Gastrocnemius medialis (tissue), 4 donors: ENCODE data around the gene RALGAPA2. TPM values are rescaled to one million over a fixed set of nuclear protein-coding genes. Genes with fewer than 3 reads are reported as not detected.
"Not testable (repeated sequence)": the region's sequence is repeated elsewhere in the genome, so short reads cannot be mapped to it uniquely, and the experiment has no call there.

Experiments
- ATAC-seq, 2 donors: fragments of 150-250 bp; one replicate each; pipeline ENCODE4 v1.9.1; 2016
- DNase-seq, 2 donors: peaks; one replicate each; pipeline ENCODE4 v3.0.0-alpha.2; 2019
- H3K27ac ChIP-seq, 4 donors: fragments of 200-600 bp; sonication (generic); 1 replicate in 1 of 4; 2 replicates in 3 of 4; pipeline ENCODE4 v1.5.1; 2016 to 2018; ENCODE audit warnings: mild to moderate bottlenecking in 2 of 4, moderate library complexity in 1 of 4
- H3K27me3 ChIP-seq, 3 donors: fragments of 200-600 bp; sonication (generic) in 2 of 3; 1 replicate in 1 of 3; 2 replicates in 2 of 3; pipeline versions ENCODE4 v1.5.1 to v1.6.0; 2016 to 2019; ENCODE audit warnings: mild to moderate bottlenecking in 1 of 3, moderate library complexity in 1 of 3
- H3K36me3 ChIP-seq, 2 donors: fragments of 200-600 bp; sonication (generic) in 1 of 2; one replicate each; pipeline ENCODE4 v1.5.1; 2017 to 2018
- H3K4me1 ChIP-seq, 2 donors: fragments of 200-600 bp; sonication (generic) in 1 of 2; one replicate each; pipeline ENCODE4 v1.5.1; 2016 to 2017; ENCODE audit warnings: mild to moderate bottlenecking in 2 of 2
- H3K4me3 ChIP-seq, 4 donors: fragments of 200-600 bp; sonication (generic) in 3 of 4; 1 replicate in 1 of 4; 2 replicates in 3 of 4; pipeline ENCODE4 v1.5.1; 2016 to 2019; ENCODE audit warnings: mild to moderate bottlenecking in 2 of 4
- H3K9me3 ChIP-seq, 3 donors: fragments of 200-600 bp; sonication (generic) in 2 of 3; 1 replicate in 1 of 3; 2 replicates in 2 of 3; pipeline ENCODE4 v1.5.1; 2016 to 2019
- POLR2A ChIP-seq, 2 donors: fragments of 450-650 bp; IDR thresholded peaks; one replicate each; pipeline ENCODE4 v1.6.1; 2017; ENCODE audit warnings: antibody characterized with exemption in 2 of 2, mild to moderate bottlenecking in 2 of 2, moderate library complexity in 2 of 2
- in situ Hi-C, 4 donors: fragments of 200-750 bp; cut with MboI; loops; one replicate each; pipeline versions ENCODE4 v1.15.0 to v1.8.0; 2017; ENCODE audit warnings: low sequenced_read_pairs in 4 of 4
- intact Hi-C: fragments of 100-400 bp; cut with DNase I; formaldehyde crosslinking; loops from one replicate; pipeline ENCODE4 v1.15.1; 2023; ENCODE audit warnings: low total_unique reads
- total RNA-seq, 4 donors: library from RNA; depleted of rRNA; stranded (reverse); fragments of >200 nt; gene quantifications; one replicate each; pipeline versions ENCODE4 v1.1.0 to v1.2.3, GENCODE V29; 2016
- TF ChIP-seq, protein P1 (sequence below), 5 experiments: fragments of 450-650 bp in 3 of 5; fragments of 200-600 bp in 2 of 5; sonication (generic) in 2 of 5; IDR thresholded peaks in 4 of 5; conservative IDR thresholded peaks in 1 of 5; 1 replicate in 4 of 5; 2 replicates in 1 of 5; pipeline ENCODE4 v1.5.1; 2016 to 2019; ENCODE audit warnings: antibody characterized with exemption in 5 of 5, mild to moderate bottlenecking in 3 of 5, moderate library complexity in 3 of 5

The RALGAPA2 gene
- total RNA-seq, 4 donors from 2014 or later = 43.2 to 56.9 (median 52.0) TPM

DNA sequence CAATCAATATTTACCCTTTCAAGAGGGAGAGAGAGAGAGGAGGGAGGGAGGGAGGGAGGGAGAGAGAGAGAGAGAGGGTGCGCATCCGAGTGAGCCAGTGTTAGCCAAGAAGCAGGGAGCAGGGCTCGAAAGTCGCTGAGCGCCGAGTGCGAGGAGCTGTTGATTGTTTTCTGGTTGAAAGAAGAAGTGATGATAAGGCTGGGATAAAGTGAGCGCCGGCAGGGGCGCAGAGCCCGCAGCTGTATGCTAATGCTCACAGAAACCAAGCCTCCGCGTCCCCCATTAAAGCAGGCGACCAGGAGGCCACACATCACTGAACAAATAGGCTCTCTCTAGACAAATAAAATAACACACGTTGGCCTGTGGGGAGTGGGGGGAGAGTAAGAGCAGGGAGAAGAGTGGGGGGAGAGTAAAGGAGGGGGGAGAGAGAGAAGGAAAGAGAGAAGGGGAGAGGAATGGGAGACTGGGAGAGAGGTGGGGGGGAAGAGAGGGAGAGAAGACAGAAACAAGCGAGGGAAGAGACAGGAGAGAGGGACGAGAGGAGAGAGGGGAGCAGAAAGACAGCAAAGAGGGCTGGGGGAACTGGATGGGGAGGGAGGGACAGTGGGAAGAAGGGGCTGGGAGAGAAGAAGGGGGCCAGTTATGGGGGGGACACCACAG, 349.5 kb downstream of the RALGAPA2 start:
- H3K4me1 ChIP-seq = peaks cover 3 to 8% of the 10 kb centered on the region in 2 donors
- DNase-seq (no peak), ATAC-seq (no peak)
- H3K4me3 ChIP-seq = no peak overlapping the region
- intact Hi-C loops = no loop called here
- H3K27ac ChIP-seq = no peak overlapping the region
- peaks cover 49 to 56% (median 53%) of the 10 kb centered on the region in 3 donors for H3K27me3 ChIP-seq
- TF ChIP-seq POLR2A (IDR thresholded peaks at IDR 0.05) = no peak
- TF ChIP-seq, protein P1, sequence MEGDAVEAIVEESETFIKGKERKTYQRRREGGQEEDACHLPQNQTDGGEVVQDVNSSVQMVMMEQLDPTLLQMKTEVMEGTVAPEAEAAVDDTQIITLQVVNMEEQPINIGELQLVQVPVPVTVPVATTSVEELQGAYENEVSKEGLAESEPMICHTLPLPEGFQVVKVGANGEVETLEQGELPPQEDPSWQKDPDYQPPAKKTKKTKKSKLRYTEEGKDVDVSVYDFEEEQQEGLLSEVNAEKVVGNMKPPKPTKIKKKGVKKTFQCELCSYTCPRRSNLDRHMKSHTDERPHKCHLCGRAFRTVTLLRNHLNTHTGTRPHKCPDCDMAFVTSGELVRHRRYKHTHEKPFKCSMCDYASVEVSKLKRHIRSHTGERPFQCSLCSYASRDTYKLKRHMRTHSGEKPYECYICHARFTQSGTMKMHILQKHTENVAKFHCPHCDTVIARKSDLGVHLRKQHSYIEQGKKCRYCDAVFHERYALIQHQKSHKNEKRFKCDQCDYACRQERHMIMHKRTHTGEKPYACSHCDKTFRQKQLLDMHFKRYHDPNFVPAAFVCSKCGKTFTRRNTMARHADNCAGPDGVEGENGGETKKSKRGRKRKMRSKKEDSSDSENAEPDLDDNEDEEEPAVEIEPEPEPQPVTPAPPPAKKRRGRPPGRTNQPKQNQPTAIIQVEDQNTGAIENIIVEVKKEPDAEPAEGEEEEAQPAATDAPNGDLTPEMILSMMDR (IDR thresholded peaks at IDR 0.05 in 4 of 5, conservative IDR thresholded peaks at IDR 0.05 in 1 of 5) = no peak
- in situ Hi-C loops = no loop called here
- no peaks in the 10 kb centered on the region for H3K36me3 ChIP-seq
- no peaks in the 10 kb centered on the region for H3K9me3 ChIP-seq

- intact Hi-C loops = loop anchor here (2.0 kb wide), 1 partner anchor 208 kb away; no protein-coding TSS in a partner anchor
- DNase-seq = no peak
- no peaks in the 10 kb centered on the region for H3K36me3 ChIP-seq
- peak; percentile 63 to 69 for ATAC-seq
- in situ Hi-C loops = no loop called here
- H3K9me3 ChIP-seq = no peaks in the 10 kb centered on the region
- H3K4me3 ChIP-seq = no peak overlapping the region
- TF ChIP-seq, protein P1 (IDR thresholded peaks at IDR 0.05 in 4 of 5, conservative IDR thresholded peaks at IDR 0.05 in 1 of 5) = peak; percentile 26 to 71 (median 48)
- no peak for TF ChIP-seq POLR2A (IDR thresholded peaks at IDR 0.05)
- H3K27me3 ChIP-seq = peaks cover 27 to 36% (median 32%) of the 10 kb centered on the region in 3 donors
- H3K27ac ChIP-seq = no peak overlapping the region
- no peaks in the 10 kb centered on the region for H3K4me1 ChIP-seq
Observed at GRCh38 chr20:20360464-20360863, 352.0 kb downstream of the RALGAPA2 start.

DNA sequence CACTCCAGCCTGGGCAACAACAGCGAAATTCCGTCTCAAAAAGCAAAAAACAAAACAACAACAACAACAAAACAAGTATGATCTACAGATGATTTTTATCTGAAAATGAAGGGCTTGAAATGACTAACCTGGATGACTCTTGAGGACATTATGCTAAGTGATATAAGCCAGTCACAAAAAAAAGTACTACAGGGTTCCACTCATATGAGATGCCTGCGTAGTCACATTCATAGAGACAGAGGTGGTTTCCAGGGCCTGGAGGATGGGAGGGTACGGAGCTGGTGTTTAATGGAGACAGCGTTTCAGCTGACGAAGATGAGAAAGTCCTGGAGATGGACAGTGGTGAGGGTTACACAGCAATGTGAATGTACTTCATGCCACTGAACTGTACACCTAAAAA, 352.8 kb downstream of the RALGAPA2 start:
- intact Hi-C loops = loop anchor here (2.0 kb wide), 1 partner anchor 209 kb away; no protein-coding TSS in a partner anchor
- in situ Hi-C loops = no loop called here
- DNase-seq (no peak), ATAC-seq (no peak)
- TF ChIP-seq, protein P1 (IDR thresholded peaks at IDR 0.05 in 4 of 5, conservative IDR thresholded peaks at IDR 0.05 in 1 of 5) = no peak
- no peak for TF ChIP-seq POLR2A (IDR thresholded peaks at IDR 0.05)
- Histone ChIP-seq H3K27ac (no peak overlapping the region), H3K36me3 (no peaks in the 10 kb centered on the region), H3K4me3 (no peak overlapping the region), H3K4me1 (no peaks in the 10 kb centered on the region), H3K9me3 (no peaks in the 10 kb centered on the region), H3K27me3 (peaks cover 19 to 27% (median 24%) of the 10 kb centered on the region in 3 donors)

DNA sequence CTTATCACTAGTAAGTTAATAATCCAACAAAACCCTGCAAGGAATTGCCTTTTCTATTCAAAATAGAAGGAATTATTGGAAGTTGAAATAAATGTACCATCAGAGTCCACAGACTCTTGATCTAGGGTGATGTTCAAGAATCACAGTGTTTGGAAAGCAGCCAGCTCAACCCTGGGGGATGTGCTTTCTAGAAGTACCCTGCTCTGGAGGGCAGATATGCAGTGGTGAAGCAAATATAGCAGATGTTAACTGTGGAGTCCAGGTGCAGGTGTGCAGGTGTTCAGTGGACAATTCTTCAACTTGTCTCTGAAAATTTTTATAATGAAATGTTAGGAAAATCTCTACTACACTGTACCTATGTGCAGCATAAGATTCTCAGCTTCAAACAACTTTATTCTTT, 353.6 kb downstream of the RALGAPA2 start:
- intact Hi-C loops (no loop called here), in situ Hi-C loops (no loop called here)
- H3K9me3 ChIP-seq = no peaks in the 10 kb centered on the region
- no peaks in the 10 kb centered on the region for H3K4me1 ChIP-seq
- H3K36me3 ChIP-seq = no peaks in the 10 kb centered on the region
- ATAC-seq = no peak
- no peak overlapping the region for H3K27ac ChIP-seq
- no peak for DNase-seq
- peaks cover 11 to 21% (median 15%) of the 10 kb centered on the region in 3 donors for H3K27me3 ChIP-seq
- TF ChIP-seq POLR2A (IDR thresholded peaks at IDR 0.05) = no peak
- TF ChIP-seq, protein P1 (IDR thresholded peaks at IDR 0.05 in 4 of 5, conservative IDR thresholded peaks at IDR 0.05 in 1 of 5) = no peak
- H3K4me3 ChIP-seq = no peak overlapping the region

DNA sequence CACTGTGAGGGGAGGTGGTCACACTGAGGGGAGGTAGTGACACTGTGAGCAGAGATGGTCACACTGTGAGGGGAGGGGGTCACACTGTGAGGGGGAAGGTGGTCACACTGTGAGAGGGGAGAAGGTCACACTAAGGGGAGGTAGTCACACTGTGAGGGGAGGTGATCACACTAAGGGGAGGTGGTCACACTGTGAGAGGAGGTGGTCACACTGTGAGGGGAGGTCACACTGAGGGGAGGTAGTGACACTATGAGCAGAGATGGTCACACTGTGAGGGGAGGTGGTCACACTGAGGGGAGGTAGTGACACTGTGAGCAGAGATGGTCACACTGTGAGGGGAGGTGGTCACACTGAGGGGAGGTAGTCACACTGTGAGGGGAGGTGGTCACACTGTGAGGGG, 356.9 kb downstream of the RALGAPA2 start:
- intact Hi-C loops, ATAC-seq, in situ Hi-C loops, H3K9me3 ChIP-seq, H3K4me1 ChIP-seq, H3K27ac ChIP-seq, H3K4me3 ChIP-seq, DNase-seq, H3K27me3 ChIP-seq, H3K36me3 ChIP-seq: not testable (repeated sequence)
